ENCODE results near the gene SAE1.
"Not testable (repeated sequence)": the region's sequence is repeated elsewhere in the genome, so short reads cannot be mapped to it uniquely, and the experiment has no call there.

Gene SAE1

GRCh38 chr19:47125669-47125938 lies 5.0 kb upstream of the SAE1 start:
- H3K9me3 ChIP-seq (ENCODE audit: control insufficient read depth in 5 of 5, low read length in 5 of 5): no peaks in the 10 kb centered on the region
- no peak overlapping the region for H3K9ac ChIP-seq (ENCODE audit: low read length in 5 of 5)
- no peaks in the 10 kb centered on the region for H3K36me3 ChIP-seq (ENCODE audit: control insufficient read depth in 5 of 5, insufficient read depth in 5 of 5, low read length in 5 of 5)
- H3K27ac ChIP-seq (ENCODE audit: low read depth, low read length): peak overlapping the region; percentile 75
- no peaks in the 10 kb centered on the region for H3K27me3 ChIP-seq (ENCODE audit: control insufficient read depth in 5 of 5, insufficient read depth in 4 of 5, low read length in 5 of 5)
- H3K4me3 ChIP-seq (ENCODE audit: low read depth in 1 of 5, low read length in 5 of 5): no peak overlapping the region
- H3K4me1 ChIP-seq (ENCODE audit: control insufficient read depth in 5 of 5, insufficient read depth in 5 of 5, low read length in 5 of 5): peaks cover 2 to 16% (median 10%) of the 10 kb centered on the region in 5 donors

DNA sequence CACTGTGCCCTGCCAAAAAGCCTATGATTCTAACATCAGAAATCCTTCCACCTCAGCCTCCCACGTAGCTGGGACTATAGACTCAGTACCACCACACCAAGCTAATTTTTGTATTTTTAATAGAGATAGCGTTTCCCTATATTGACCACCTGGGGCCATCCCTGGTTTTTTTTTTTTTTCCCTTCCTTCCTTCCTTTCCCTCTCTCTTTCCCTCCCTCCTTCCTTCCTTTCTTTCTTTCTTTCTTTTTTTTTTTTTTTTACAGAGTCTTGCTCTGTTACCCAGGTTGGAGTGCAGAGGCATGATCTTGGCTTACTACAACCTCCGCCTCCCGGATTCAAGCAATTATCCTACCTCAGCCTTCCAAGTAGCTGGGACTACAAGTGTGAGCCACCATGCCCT lies 1.1 kb upstream of the SAE1 start:
- Histone ChIP-seq H3K4me1 (ENCODE audit: control insufficient read depth in 5 of 5, insufficient read depth in 5 of 5, low read length in 5 of 5) (peaks cover 2 to 30% (median 22%) of the 10 kb centered on the region in 5 donors), H3K9ac (ENCODE audit: low read length in 5 of 5) (no peak overlapping the region), H3K27ac (ENCODE audit: low read depth, low read length) (no peak overlapping the region), H3K27me3 (ENCODE audit: control insufficient read depth in 5 of 5, insufficient read depth in 4 of 5, low read length in 5 of 5) (no peaks in the 10 kb centered on the region), H3K9me3 (ENCODE audit: control insufficient read depth in 5 of 5, low read length in 5 of 5) (no peaks in the 10 kb centered on the region), H3K36me3 (ENCODE audit: control insufficient read depth in 5 of 5, insufficient read depth in 5 of 5, low read length in 5 of 5) (peaks cover 0 to 2% (median 0%) of the 10 kb centered on the region in 5 donors), H3K4me3 (ENCODE audit: low read depth in 1 of 5, low read length in 5 of 5) (no peak overlapping the region)

- Histone ChIP-seq H3K4me3 (ENCODE audit: low read depth in 1 of 5, low read length in 5 of 5) (peak overlapping the region in 3 of 5 donors; percentile 86 to 93 (median 91)), H3K4me1 (ENCODE audit: control insufficient read depth in 5 of 5, insufficient read depth in 5 of 5, low read length in 5 of 5) (peaks cover 1 to 26% (median 19%) of the 10 kb centered on the region in 5 donors), H3K36me3 (ENCODE audit: control insufficient read depth in 5 of 5, insufficient read depth in 5 of 5, low read length in 5 of 5) (peaks cover 0 to 2% (median 0%) of the 10 kb centered on the region in 5 donors), H3K27ac (ENCODE audit: low read depth, low read length) (peak overlapping the region; percentile 92), H3K9ac (ENCODE audit: low read length in 5 of 5) (no peak overlapping the region), H3K9me3 (ENCODE audit: control insufficient read depth in 5 of 5, low read length in 5 of 5) (no peaks in the 10 kb centered on the region), H3K27me3 (ENCODE audit: control insufficient read depth in 5 of 5, insufficient read depth in 4 of 5, low read length in 5 of 5) (no peaks in the 10 kb centered on the region)
Measured at GRCh38 chr19:47130120-47130588, 481 bp upstream of the SAE1 start.

- peaks cover 0 to 19% (median 15%) of the 10 kb centered on the region in 5 donors for H3K4me1 ChIP-seq (ENCODE audit: control insufficient read depth in 5 of 5, insufficient read depth in 5 of 5, low read length in 5 of 5)
- peaks cover 0 to 2% (median 0%) of the 10 kb centered on the region in 5 donors for H3K36me3 ChIP-seq (ENCODE audit: control insufficient read depth in 5 of 5, insufficient read depth in 5 of 5, low read length in 5 of 5)
- H3K4me3 ChIP-seq (ENCODE audit: low read depth in 1 of 5, low read length in 5 of 5): no peak overlapping the region
- H3K27me3 ChIP-seq (ENCODE audit: control insufficient read depth in 5 of 5, insufficient read depth in 4 of 5, low read length in 5 of 5): no peaks in the 10 kb centered on the region
- no peaks in the 10 kb centered on the region for H3K9me3 ChIP-seq (ENCODE audit: control insufficient read depth in 5 of 5, low read length in 5 of 5)
- no peak overlapping the region for H3K9ac ChIP-seq (ENCODE audit: low read length in 5 of 5)
- H3K27ac ChIP-seq (ENCODE audit: low read depth, low read length): no peak overlapping the region
Measured at GRCh38 chr19:47132194-47132852, 1.7 kb downstream of the SAE1 start.

- Histone ChIP-seq H3K4me1 (ENCODE audit: control insufficient read depth in 5 of 5, insufficient read depth in 5 of 5, low read length in 5 of 5) (peaks cover 0 to 19% (median 15%) of the 10 kb centered on the region in 5 donors), H3K27ac (ENCODE audit: low read depth, low read length) (no peak overlapping the region), H3K9me3 (ENCODE audit: control insufficient read depth in 5 of 5, low read length in 5 of 5) (no peaks in the 10 kb centered on the region), H3K4me3 (ENCODE audit: low read depth in 1 of 5, low read length in 5 of 5) (no peak overlapping the region), H3K9ac (ENCODE audit: low read length in 5 of 5) (no peak overlapping the region), H3K27me3 (ENCODE audit: control insufficient read depth in 5 of 5, insufficient read depth in 4 of 5, low read length in 5 of 5) (no peaks in the 10 kb centered on the region), H3K36me3 (ENCODE audit: control insufficient read depth in 5 of 5, insufficient read depth in 5 of 5, low read length in 5 of 5) (peaks cover 0 to 2% (median under 1%) of the 10 kb centered on the region in 5 donors)
Measured at GRCh38 chr19:47133021-47133471, 2.4 kb downstream of the SAE1 start.

DNA sequence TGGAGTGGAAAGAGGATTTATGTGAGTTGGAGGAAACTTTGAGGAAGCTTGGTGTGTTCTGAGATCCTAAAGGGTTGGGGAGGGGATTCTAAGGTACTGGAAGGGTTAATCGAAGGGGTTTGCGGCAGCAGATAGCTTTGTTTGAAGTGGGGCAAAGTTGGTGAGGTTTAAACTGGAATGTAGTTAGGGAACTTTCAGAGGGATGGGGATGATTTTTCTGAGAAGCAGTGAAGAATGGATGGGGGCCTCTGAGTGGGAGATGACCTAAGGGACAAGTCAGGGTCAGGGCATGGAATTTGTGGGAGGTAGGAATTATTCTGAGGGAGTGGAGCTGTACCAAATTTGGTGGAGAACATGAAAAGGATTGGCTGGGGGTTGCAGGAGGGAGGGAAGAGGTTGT lies 3.9 kb downstream of the SAE1 start:
- H3K4me1 ChIP-seq (ENCODE audit: control insufficient read depth in 5 of 5, insufficient read depth in 5 of 5, low read length in 5 of 5): peaks cover 0 to 19% (median 15%) of the 10 kb centered on the region in 5 donors
- H3K9ac ChIP-seq (ENCODE audit: low read length in 5 of 5): no peak overlapping the region
- H3K27me3 ChIP-seq (ENCODE audit: control insufficient read depth in 5 of 5, insufficient read depth in 4 of 5, low read length in 5 of 5): no peaks in the 10 kb centered on the region
- H3K9me3 ChIP-seq (ENCODE audit: control insufficient read depth in 5 of 5, low read length in 5 of 5): no peaks in the 10 kb centered on the region
- no peak overlapping the region for H3K4me3 ChIP-seq (ENCODE audit: low read depth in 1 of 5, low read length in 5 of 5)
- peaks cover 0 to 7% (median 2%) of the 10 kb centered on the region in 5 donors for H3K36me3 ChIP-seq (ENCODE audit: control insufficient read depth in 5 of 5, insufficient read depth in 5 of 5, low read length in 5 of 5)
- no peak overlapping the region for H3K27ac ChIP-seq (ENCODE audit: low read depth, low read length)

- peaks cover 0 to 7% (median 2%) of the 10 kb centered on the region in 5 donors for H3K36me3 ChIP-seq (ENCODE audit: control insufficient read depth in 5 of 5, insufficient read depth in 5 of 5, low read length in 5 of 5)
- peaks cover 0 to 19% (median 15%) of the 10 kb centered on the region in 5 donors for H3K4me1 ChIP-seq (ENCODE audit: control insufficient read depth in 5 of 5, insufficient read depth in 5 of 5, low read length in 5 of 5)
- H3K27me3 ChIP-seq (ENCODE audit: control insufficient read depth in 5 of 5, insufficient read depth in 4 of 5, low read length in 5 of 5): no peaks in the 10 kb centered on the region
- H3K9ac ChIP-seq (ENCODE audit: low read length in 5 of 5): no peak overlapping the region
- no peak overlapping the region for H3K27ac ChIP-seq (ENCODE audit: low read depth, low read length)
- no peaks in the 10 kb centered on the region for H3K9me3 ChIP-seq (ENCODE audit: control insufficient read depth in 5 of 5, low read length in 5 of 5)
- H3K4me3 ChIP-seq (ENCODE audit: low read depth in 1 of 5, low read length in 5 of 5): no peak overlapping the region
Measured at GRCh38 chr19:47135156-47135555, 4.5 kb downstream of the SAE1 start.

- not testable (repeated sequence) for H3K9me3 ChIP-seq (ENCODE audit: control insufficient read depth in 5 of 5, low read length in 5 of 5); H3K27me3 ChIP-seq (ENCODE audit: control insufficient read depth in 5 of 5, insufficient read depth in 4 of 5, low read length in 5 of 5); H3K4me3 ChIP-seq (ENCODE audit: low read depth in 1 of 5, low read length in 5 of 5); H3K9ac ChIP-seq (ENCODE audit: low read length in 5 of 5); H3K27ac ChIP-seq (ENCODE audit: low read depth, low read length); H3K4me1 ChIP-seq (ENCODE audit: control insufficient read depth in 5 of 5, insufficient read depth in 5 of 5, low read length in 5 of 5)
- peaks cover 3 to 36% (median 28%) of the 10 kb centered on the region in 5 donors for H3K36me3 ChIP-seq (ENCODE audit: control insufficient read depth in 5 of 5, insufficient read depth in 5 of 5, low read length in 5 of 5)
Measured at GRCh38 chr19:47141252-47141651, 10.6 kb downstream of the SAE1 start.

DNA sequence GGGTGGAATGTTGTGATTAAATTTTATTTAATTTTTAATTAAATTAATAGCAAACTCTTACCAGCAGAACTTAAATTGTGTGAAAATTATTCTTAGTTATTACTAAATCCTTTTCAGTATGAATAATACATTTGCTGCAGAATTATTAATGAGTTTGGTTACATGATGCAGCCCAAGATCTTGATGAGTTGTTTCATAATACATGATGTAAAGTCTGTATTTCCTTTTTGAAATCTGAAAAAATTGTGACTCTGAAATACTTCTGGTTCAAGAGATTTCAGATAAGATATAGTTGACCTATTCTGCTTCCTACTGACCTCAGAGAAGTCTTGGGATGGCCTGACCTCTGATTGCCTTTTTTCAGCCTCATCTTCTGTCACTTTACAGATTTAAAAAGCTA lies 11.1 kb downstream of the SAE1 start:
- no peak overlapping the region for H3K9ac ChIP-seq (ENCODE audit: low read length in 5 of 5)
- no peaks in the 10 kb centered on the region for H3K4me1 ChIP-seq (ENCODE audit: control insufficient read depth in 5 of 5, insufficient read depth in 5 of 5, low read length in 5 of 5)

DNA sequence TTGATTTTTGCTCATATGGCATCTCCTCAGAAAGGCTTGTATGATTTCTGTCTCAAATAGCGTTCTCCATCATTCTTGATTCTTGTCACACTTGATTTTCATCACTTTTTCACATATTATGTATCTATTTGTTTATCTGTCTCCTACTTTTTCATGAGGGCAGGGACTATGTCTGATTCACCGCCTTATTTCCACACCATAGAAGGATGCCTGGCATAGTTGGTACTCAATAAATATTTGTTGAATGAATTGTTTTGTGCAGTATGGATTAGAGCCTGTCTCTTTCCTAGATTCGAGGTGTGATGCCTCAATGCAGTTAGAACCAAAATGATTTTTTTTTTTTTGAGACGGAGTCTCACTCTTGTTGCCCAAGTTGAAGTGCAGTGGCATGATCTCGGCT lies 12.1 kb downstream of the SAE1 start:
- Histone ChIP-seq H3K27me3 (ENCODE audit: control insufficient read depth in 5 of 5, insufficient read depth in 4 of 5, low read length in 5 of 5) (no peaks in the 10 kb centered on the region), H3K9ac (ENCODE audit: low read length in 5 of 5) (no peak overlapping the region), H3K27ac (ENCODE audit: low read depth, low read length) (no peak overlapping the region), H3K4me3 (ENCODE audit: low read depth in 1 of 5, low read length in 5 of 5) (no peak overlapping the region), H3K4me1 (ENCODE audit: control insufficient read depth in 5 of 5, insufficient read depth in 5 of 5, low read length in 5 of 5) (no peaks in the 10 kb centered on the region), H3K9me3 (ENCODE audit: control insufficient read depth in 5 of 5, low read length in 5 of 5) (no peaks in the 10 kb centered on the region), H3K36me3 (ENCODE audit: control insufficient read depth in 5 of 5, insufficient read depth in 5 of 5, low read length in 5 of 5) (peaks cover 3 to 45% (median 35%) of the 10 kb centered on the region in 5 donors)

More for the DNA sequence above, 11.1 kb downstream of the SAE1 start:
- Histone ChIP-seq H3K36me3 (ENCODE audit: control insufficient read depth in 5 of 5, insufficient read depth in 5 of 5, low read length in 5 of 5) (peaks cover 3 to 40% (median 33%) of the 10 kb centered on the region in 5 donors), H3K9me3 (ENCODE audit: control insufficient read depth in 5 of 5, low read length in 5 of 5) (no peaks in the 10 kb centered on the region), H3K4me3 (ENCODE audit: low read depth in 1 of 5, low read length in 5 of 5) (no peak overlapping the region), H3K27ac (ENCODE audit: low read depth, low read length) (no peak overlapping the region), H3K27me3 (ENCODE audit: control insufficient read depth in 5 of 5, insufficient read depth in 4 of 5, low read length in 5 of 5) (no peaks in the 10 kb centered on the region)

All from subcutaneous abdominal adipose tissue (tissue), 5 donors.